Upper lobe of right lung (tissue), 1 donor: ENCODE data around the gene KRT12. TPM values are rescaled to one million over a fixed set of nuclear protein-coding genes. Genes with fewer than 3 reads are reported as not detected.

Source experiments
- ATAC-seq: fragments of 200-7000 bp; cut with Tn5 transposase; one replicate; pipeline ENCODE4 v1.9.1; 2020; ENCODE audit warnings: mild to moderate bottlenecking, moderate library complexity
- DNase-seq: peaks from one replicate; pipeline ENCODE4 v3.0.0-alpha.2; 2020
- H3K27ac ChIP-seq: fragments of 200-600 bp; one replicate; pipeline ENCODE4 v1.8.0; 2022
- H3K27me3 ChIP-seq: fragments of 200-600 bp; one replicate; pipeline ENCODE4 v1.8.0; 2022; ENCODE audit warnings: mild to moderate bottlenecking
- H3K36me3 ChIP-seq: fragments of 200-600 bp; one replicate; pipeline ENCODE4 v1.8.0; 2022
- H3K4me1 ChIP-seq: fragments of 200-600 bp; one replicate; pipeline ENCODE4 v1.8.0; 2022
- H3K4me3 ChIP-seq: fragments of 200-600 bp; one replicate; pipeline ENCODE4 v1.8.0; 2022; ENCODE audit warnings: mild to moderate bottlenecking
- H3K9me3 ChIP-seq: fragments of 200-600 bp; one replicate; pipeline ENCODE4 v1.8.0; 2022
- CTCF ChIP-seq: fragments of 200-600 bp; IDR thresholded peaks from one replicate; pipeline ENCODE4 v1.8.0; 2022; ENCODE audit warnings: antibody characterized with exemption
- intact Hi-C: fragments of 100-400 bp; cut with DNase I; formaldehyde crosslinking; loops from one replicate; pipeline ENCODE4 v1.11.0; 2022
- total RNA-seq: library from RNA; stranded (reverse); fragmentation: NEBNext Ultra II Directional; extraction: Animal tissue kit (Norgen Biotek cat#: 25700); gene quantifications from one replicate; pipeline ENCODE4 v1.2.1, GENCODE V29; 2021
- donor health status: DM: no; HTN: yes; CAD: no; lungs with severe emphysema.

Gene KRT12
- total RNA-seq, 1 donor from 2014 or later = not detected

- intact Hi-C loops = loop anchor here (5.0 kb wide), 1 partner anchor 422 kb away; no protein-coding TSS in a partner anchor
- Histone ChIP-seq H3K4me3 (no peak overlapping the region), H3K27me3 (peaks cover 9% of the 10 kb centered on the region), H3K4me1 (peaks cover 7% of the 10 kb centered on the region), H3K36me3 (no peaks in the 10 kb centered on the region), H3K27ac (no peak overlapping the region), H3K9me3 (no peaks in the 10 kb centered on the region)
- ATAC-seq = no peak
- DNase-seq = no peak
- no peak for TF ChIP-seq CTCF
These were observed 38.3 kb upstream of the KRT12 start for GRCh38 chr17:40905370-40905769.

- DNase-seq = no peak
- Histone ChIP-seq H3K9me3 (no peaks in the 10 kb centered on the region), H3K4me3 (no peak overlapping the region), H3K4me1 (no peaks in the 10 kb centered on the region), H3K27me3 (peaks cover 9% of the 10 kb centered on the region), H3K27ac (no peak overlapping the region), H3K36me3 (no peaks in the 10 kb centered on the region)
- intact Hi-C loops = no loop called here
- TF ChIP-seq CTCF = no peak
- ATAC-seq = peak; percentile 54
These were observed 36.3 kb upstream of the KRT12 start for GRCh38 chr17:40903129-40903847.

- ATAC-seq (no peak), DNase-seq (no peak)
- Histone ChIP-seq H3K36me3 (no peaks in the 10 kb centered on the region), H3K4me3 (no peak overlapping the region), H3K27me3 (peaks cover 5% of the 10 kb centered on the region), H3K9me3 (no peaks in the 10 kb centered on the region), H3K4me1 (no peaks in the 10 kb centered on the region), H3K27ac (no peak overlapping the region)
- no peak for TF ChIP-seq CTCF
- intact Hi-C loops = no loop called here
These were observed 35.5 kb upstream of the KRT12 start for GRCh38 chr17:40902498-40902897.

- H3K27me3 ChIP-seq = peaks cover 5% of the 10 kb centered on the region
- TF ChIP-seq CTCF = no peak
- intact Hi-C loops = no loop called here
- ATAC-seq = no peak
- no peak for DNase-seq
- no peak overlapping the region for H3K27ac ChIP-seq
- no peaks in the 10 kb centered on the region for H3K9me3 ChIP-seq
- no peaks in the 10 kb centered on the region for H3K36me3 ChIP-seq
- no peak overlapping the region for H3K4me3 ChIP-seq
- H3K4me1 ChIP-seq = no peaks in the 10 kb centered on the region
These were observed 35.0 kb upstream of the KRT12 start for GRCh38 chr17:40901981-40902474.

- DNase-seq (no peak), ATAC-seq (no peak)
- intact Hi-C loops = no loop called here
- TF ChIP-seq CTCF = no peak
- H3K27ac ChIP-seq = no peak overlapping the region
- no peaks in the 10 kb centered on the region for H3K36me3 ChIP-seq
- H3K4me1 ChIP-seq = no peaks in the 10 kb centered on the region
- no peak overlapping the region for H3K4me3 ChIP-seq
- H3K27me3 ChIP-seq = peaks cover 5% of the 10 kb centered on the region
- H3K9me3 ChIP-seq = no peaks in the 10 kb centered on the region
These were observed 33.9 kb upstream of the KRT12 start for GRCh38 chr17:40900809-40901356.
